GM21723 (cell line): Measurements from ENCODE around the gene JAK1.
"Not testable (repeated sequence)": the region's sequence is repeated elsewhere in the genome, so short reads cannot be mapped to it uniquely, and the experiment has no call there.

Experiments used
- ATAC-seq: cut with Tn5 transposase; IDR thresholded peaks from one replicate; pipeline ENCODE4 v1.9.1; 2021; ENCODE audit warnings: mild to moderate bottlenecking, moderate library complexity; ENCODE audit not compliant: unreplicated experiment

JAK1 gene

GRCh38 chr1:64966158-64966971 is at the start of gene JAK1:
JAK1 (minus strand) TSS chr1:64966549; CDS start chr1:64886264, 80,285 bp downstream.
- peak; percentile 84 for ATAC-seq

- no peak for ATAC-seq
These were observed 48.0 kb upstream of the JAK1 start for GRCh38 chr1:65014321-65014720.

- ATAC-seq = no peak
These were observed 45.6 kb upstream of the JAK1 start for GRCh38 chr1:65011983-65012382.

- ATAC-seq = no peak
These were observed 43.5 kb upstream of the JAK1 start for GRCh38 chr1:65009724-65010420.

- no peak for ATAC-seq
These were observed 42.8 kb upstream of the JAK1 start for GRCh38 chr1:65009176-65009575.

- ATAC-seq = no peak
These were observed 40.5 kb upstream of the JAK1 start for GRCh38 chr1:65006806-65007205.

- ATAC-seq = no peak
These were observed 36.9 kb upstream of the JAK1 start for GRCh38 chr1:65003316-65003664.

GRCh38 chr1:65002508-65003315 is 36.4 kb upstream of the JAK1 start:
- peak; percentile 69 for ATAC-seq

GRCh38 chr1:65002156-65002507 is 35.8 kb upstream of the JAK1 start:
- no peak for ATAC-seq

- peak; percentile 58 for ATAC-seq
These were observed 35.0 kb upstream of the JAK1 start for GRCh38 chr1:65001231-65001792.

GRCh38 chr1:64998425-64998948 is 32.1 kb upstream of the JAK1 start:
- not testable (repeated sequence) for ATAC-seq

- no peak for ATAC-seq
These were observed 30.4 kb upstream of the JAK1 start for GRCh38 chr1:64996541-64997257.

- no peak for ATAC-seq
These were observed 29.0 kb upstream of the JAK1 start for GRCh38 chr1:64995316-64995715.

- ATAC-seq = peak; percentile 98
These were observed 20.8 kb upstream of the JAK1 start for GRCh38 chr1:64986903-64987871.

GRCh38 chr1:64984737-64985136 is 18.4 kb upstream of the JAK1 start:
- no peak for ATAC-seq

GRCh38 chr1:64984106-64984505 is 17.8 kb upstream of the JAK1 start:
- ATAC-seq = no peak

- no peak for ATAC-seq
These were observed 16.8 kb upstream of the JAK1 start for GRCh38 chr1:64983110-64983509.

GRCh38 chr1:64981601-64982533 is 15.5 kb upstream of the JAK1 start:
- no peak for ATAC-seq
